Trophoblast cell (in vitro differentiated cells and primary cell): ENCODE results near the gene PIWIL4.

Source experiments
- DNase-seq, 2 donors: peaks; one replicate each; pipeline ENCODE4 v3.0.0-alpha.2; 2016
- H2AFZ ChIP-seq: 2 replicates; pipeline ENCODE4 v1.6.1; 2013; ENCODE audit warnings: low read length, moderate library complexity, mild to moderate bottlenecking; ENCODE audit not compliant: insufficient read depth, poor library complexity
- H2AK5ac ChIP-seq: 2 replicates; pipeline ENCODE4 v1.6.1; 2013; ENCODE audit warnings: mild to moderate bottlenecking, low read length
- H2BK120ac ChIP-seq: 2 replicates; pipeline ENCODE4 v1.6.1; 2013; ENCODE audit warnings: low read length, mild to moderate bottlenecking, moderate library complexity; ENCODE audit not compliant: insufficient read depth, poor library complexity
- H2BK12ac ChIP-seq: 2 replicates; pipeline ENCODE4 v1.6.1; 2013; ENCODE audit warnings: mild to moderate bottlenecking, low read length, moderate library complexity
- H2BK5ac ChIP-seq: 2 replicates; pipeline ENCODE4 v1.6.1; 2013; ENCODE audit warnings: low read length, low read depth, moderate library complexity, mild to moderate bottlenecking; ENCODE audit not compliant: poor library complexity
- H3K14ac ChIP-seq: 2 replicates; pipeline ENCODE4 v1.6.1; 2013; ENCODE audit warnings: mild to moderate bottlenecking, low read length
- H3K18ac ChIP-seq: 2 replicates; pipeline ENCODE4 v1.6.1; 2013; ENCODE audit warnings: mild to moderate bottlenecking, low read length
- H3K23ac ChIP-seq: 2 replicates; pipeline ENCODE4 v1.6.1; 2013; ENCODE audit warnings: low read length
- H3K27ac ChIP-seq: 2 replicates; pipeline ENCODE4 v1.5.1; 2013; ENCODE audit warnings: low read depth, mild to moderate bottlenecking, inconsistent platforms, low read length, moderate library complexity
- H3K27me3 ChIP-seq: 2 replicates; pipeline ENCODE4 v1.6.1; 2013; ENCODE audit warnings: inconsistent platforms, mild to moderate bottlenecking, low read length, moderate library complexity; ENCODE audit not compliant: insufficient read depth
- H3K36me3 ChIP-seq, 2 experiments: 1 replicate in 1 of 2; 2 replicates in 1 of 2; pipeline ENCODE4 v1.6.1; 2013; ENCODE audit warnings: low read length in 2 of 2, mild to moderate bottlenecking in 2 of 2, moderate library complexity in 1 of 2; ENCODE audit not compliant: insufficient read depth in 2 of 2, control insufficient read depth in 1 of 2
- H3K4ac ChIP-seq: 2 replicates; pipeline ENCODE4 v1.6.1; 2013; ENCODE audit warnings: low read depth, mild to moderate bottlenecking, low read length, moderate library complexity
- H3K4me1 ChIP-seq, 2 experiments: 1 replicate in 1 of 2; 2 replicates in 1 of 2; pipeline ENCODE4 v1.6.1; 2013; ENCODE audit warnings: low read length in 2 of 2, mild to moderate bottlenecking in 2 of 2, moderate library complexity in 1 of 2; ENCODE audit not compliant: insufficient read depth in 2 of 2, control insufficient read depth in 1 of 2
- H3K4me2 ChIP-seq: 2 replicates; pipeline ENCODE4 v1.6.1; 2013; ENCODE audit warnings: inconsistent platforms, mild to moderate bottlenecking, low read length, moderate library complexity
- H3K4me3 ChIP-seq: 2 replicates; pipeline ENCODE4 v1.5.1; 2013; ENCODE audit warnings: mild to moderate bottlenecking, low read depth, low read length, inconsistent platforms
- H3K79me1 ChIP-seq: one replicate; pipeline ENCODE4 v1.6.1; 2013; ENCODE audit warnings: low read length
- H3K79me2 ChIP-seq: 2 replicates; pipeline ENCODE4 v1.6.1; 2013; ENCODE audit warnings: low read length, mild to moderate bottlenecking; ENCODE audit not compliant: control insufficient read depth, insufficient read depth, poor library complexity
- H3K9ac ChIP-seq: 2 replicates; pipeline ENCODE4 v1.6.1; 2013; ENCODE audit warnings: mild to moderate bottlenecking, low read length
- H3K9me3 ChIP-seq: 2 replicates; pipeline ENCODE4 v1.6.1; 2013; ENCODE audit warnings: low read depth, mild to moderate bottlenecking, control low read depth, inconsistent platforms, low read length; ENCODE audit not compliant: insufficient read depth
- H4K12ac ChIP-seq: 2 replicates; pipeline ENCODE4 v1.6.1; 2013; ENCODE audit warnings: low read depth, mild to moderate bottlenecking, low read length, moderate library complexity
- H4K8ac ChIP-seq: 2 replicates; pipeline ENCODE4 v1.6.1; 2013; ENCODE audit warnings: low read depth, mild to moderate bottlenecking, low read length, moderate library complexity
- H4K91ac ChIP-seq: one replicate; pipeline ENCODE4 v1.6.1; 2013; ENCODE audit warnings: low read depth, mild to moderate bottlenecking, low read length, moderate library complexity
- WGBS: extraction: QIAGEN DNeasy Blood & Tissue Kit; methylation state at CpG from one replicate; pipeline ENCODE4 v1.1.7; 2013; ENCODE audit warnings: missing lambda C conversion rate; ENCODE audit not compliant: insufficient read length, insufficient coverage; ENCODE audit errors: extremely low coverage; 5-methylcytosine and 5-hydroxymethylcytosine counted together

The PIWIL4 gene

DNA sequence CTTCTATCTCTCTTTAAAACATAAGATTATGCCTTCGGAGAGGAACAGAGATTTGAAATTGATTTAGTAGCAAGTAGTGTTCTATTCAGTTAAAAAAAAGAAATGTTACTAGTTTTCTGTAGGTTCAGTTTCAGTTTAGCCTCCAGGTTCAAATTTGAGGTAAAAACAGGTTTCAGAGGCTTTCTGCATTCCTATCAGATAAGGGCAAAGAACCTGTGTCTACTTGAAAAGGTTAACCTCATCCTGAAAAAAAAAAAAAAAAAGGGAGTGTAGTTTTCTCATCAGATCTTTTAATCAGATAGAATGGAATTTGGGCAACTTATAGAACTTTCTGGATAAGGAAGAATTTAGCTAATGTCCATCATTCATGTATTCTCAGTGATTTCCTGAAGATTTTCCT is 42.8 kb upstream of the PIWIL4 start:
- no peak overlapping the region for H3K4ac ChIP-seq
- no peaks in the 10 kb centered on the region for H3K79me1 ChIP-seq
- H2BK5ac ChIP-seq, result no peak overlapping the region
- H3K36me3 ChIP-seq, result no peaks in the 10 kb centered on the region
- H3K27me3 ChIP-seq, result no peaks in the 10 kb centered on the region
- no peak overlapping the region for H2AK5ac ChIP-seq
- H3K14ac ChIP-seq, result no peak overlapping the region
- no peak overlapping the region for H3K4me3 ChIP-seq
- no peak overlapping the region for H3K4me2 ChIP-seq
- H2AFZ ChIP-seq, result no peak overlapping the region
- WGBS, result no CpG with 5 or more reads among the region's 1 CpG
- H3K4me1 ChIP-seq, result peaks cover 0 to 7% of the 10 kb centered on the region in 2 experiments
- H2BK12ac ChIP-seq, result no peak overlapping the region
- no peak overlapping the region for H2BK120ac ChIP-seq
- peak in 1 of 2 donors; percentile 33 for DNase-seq
- H4K12ac ChIP-seq, result no peak overlapping the region
- no peak overlapping the region for H4K91ac ChIP-seq
- H3K9me3 ChIP-seq, result no peaks in the 10 kb centered on the region
- H3K9ac ChIP-seq, result no peak overlapping the region
- no peaks in the 10 kb centered on the region for H3K79me2 ChIP-seq
- H4K8ac ChIP-seq, result no peak overlapping the region
- no peak overlapping the region for H3K27ac ChIP-seq
- no peak overlapping the region for H3K18ac ChIP-seq
- H3K23ac ChIP-seq, result no peak overlapping the region

DNA sequence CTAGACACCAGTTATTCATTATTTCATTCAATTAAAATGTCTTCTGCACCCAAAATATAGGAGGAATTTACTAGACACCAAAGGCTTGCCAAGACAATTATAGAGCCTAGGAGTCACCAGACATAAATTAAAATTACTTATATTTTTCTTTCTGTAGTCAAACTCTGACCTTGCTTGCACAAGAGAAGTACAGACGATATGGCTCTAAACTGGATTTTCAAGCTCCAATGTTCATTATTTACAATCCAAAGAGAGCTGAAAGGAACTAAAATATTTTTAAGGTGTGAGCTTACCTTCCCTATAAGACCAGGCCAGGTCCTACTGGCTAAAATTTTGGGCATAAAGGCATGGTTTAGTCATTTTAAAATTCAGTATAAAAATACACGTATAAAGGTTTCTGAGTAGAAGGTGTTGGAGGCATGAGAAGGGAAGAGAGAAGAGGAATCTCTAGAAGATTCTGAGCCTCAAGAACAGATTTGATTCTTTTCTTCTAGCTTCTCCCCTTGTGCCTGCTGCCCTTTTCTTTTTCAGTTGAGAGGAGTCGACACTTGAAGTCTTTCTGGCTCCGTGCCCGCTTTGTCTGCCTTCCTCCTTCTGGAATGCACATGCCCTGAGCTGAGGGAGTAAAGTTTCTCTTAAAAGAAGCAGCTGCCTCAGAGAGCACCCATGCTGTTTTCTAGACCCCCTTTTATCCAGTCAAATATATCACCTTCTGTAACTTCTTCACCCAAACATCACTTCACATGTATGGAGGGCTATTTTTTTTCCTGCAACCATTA is 41.4 kb upstream of the PIWIL4 start:
- no peaks in the 10 kb centered on the region for H3K79me2 ChIP-seq
- H2AFZ ChIP-seq, result no peak overlapping the region
- H3K27ac ChIP-seq, result no peak overlapping the region
- no peaks in the 10 kb centered on the region for H3K27me3 ChIP-seq
- WGBS, result no CpG with 5 or more reads among the region's 5 CpGs
- H3K18ac ChIP-seq, result no peak overlapping the region
- no peak overlapping the region for H2AK5ac ChIP-seq
- DNase-seq, result no peak
- H3K14ac ChIP-seq, result no peak overlapping the region
- no peak overlapping the region for H4K91ac ChIP-seq
- no peaks in the 10 kb centered on the region for H3K36me3 ChIP-seq
- no peak overlapping the region for H3K4ac ChIP-seq
- no peaks in the 10 kb centered on the region for H3K9me3 ChIP-seq
- no peak overlapping the region for H2BK120ac ChIP-seq
- H3K9ac ChIP-seq, result no peak overlapping the region
- H4K8ac ChIP-seq, result no peak overlapping the region
- no peak overlapping the region for H2BK12ac ChIP-seq
- H2BK5ac ChIP-seq, result no peak overlapping the region
- no peak overlapping the region for H4K12ac ChIP-seq
- H3K79me1 ChIP-seq, result no peaks in the 10 kb centered on the region
- peaks cover 0 to 7% of the 10 kb centered on the region in 2 experiments for H3K4me1 ChIP-seq
- no peak overlapping the region for H3K4me3 ChIP-seq
- H3K4me2 ChIP-seq, result no peak overlapping the region
- no peak overlapping the region for H3K23ac ChIP-seq

DNA sequence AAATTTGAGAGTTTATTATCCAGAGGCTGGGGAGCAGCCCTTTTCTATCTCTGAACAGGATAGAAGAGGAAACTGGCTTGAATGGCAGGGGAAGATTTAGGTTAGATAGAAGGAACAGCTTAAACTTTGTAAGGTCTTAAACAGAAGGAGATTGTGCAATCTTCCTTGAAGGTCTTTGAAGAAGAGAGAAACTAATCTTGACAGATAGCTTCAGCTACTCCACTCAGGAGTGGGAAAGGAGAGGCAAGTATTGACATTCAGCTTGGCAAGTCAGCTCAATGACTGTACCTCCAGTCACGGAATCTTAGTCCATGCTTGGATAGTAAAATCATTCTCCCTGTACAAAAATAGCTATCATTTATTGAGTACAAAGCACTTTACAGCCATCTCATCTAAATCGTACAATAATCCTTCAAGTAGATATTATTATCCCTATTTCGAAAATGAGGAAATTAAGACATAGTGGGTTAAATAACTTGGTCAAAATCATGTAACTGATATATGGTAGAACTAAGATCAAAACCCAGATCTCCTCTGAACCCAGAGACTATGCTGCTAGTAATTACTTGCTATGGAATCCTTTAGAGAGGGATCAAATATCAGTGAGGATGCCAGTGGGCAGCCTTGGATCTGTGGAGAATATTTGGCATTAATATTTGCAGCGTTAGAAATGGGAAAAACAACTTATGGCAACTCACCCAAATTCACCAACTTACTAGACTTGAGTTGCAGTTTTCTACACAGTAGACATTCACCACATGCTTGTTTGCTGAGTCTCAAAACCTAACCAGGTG is 40.3 kb upstream of the PIWIL4 start:
- Histone ChIP-seq H3K14ac (no peak overlapping the region), H4K12ac (no peak overlapping the region), H3K4me3 (no peak overlapping the region), H3K4me2 (no peak overlapping the region), H3K4ac (no peak overlapping the region), H2BK12ac (no peak overlapping the region), H3K4me1 (peaks cover 0 to 5% of the 10 kb centered on the region in 2 experiments), H4K91ac (no peak overlapping the region), H3K9ac (no peak overlapping the region), H3K9me3 (no peaks in the 10 kb centered on the region), H2BK120ac (no peak overlapping the region), H2BK5ac (no peak overlapping the region), H2AFZ (no peak overlapping the region), H2AK5ac (no peak overlapping the region), H4K8ac (no peak overlapping the region), H3K27ac (no peak overlapping the region), H3K79me2 (no peaks in the 10 kb centered on the region), H3K27me3 (no peaks in the 10 kb centered on the region), H3K79me1 (no peaks in the 10 kb centered on the region), H3K23ac (no peak overlapping the region), H3K18ac (no peak overlapping the region), H3K36me3 (no peaks in the 10 kb centered on the region)
- no CpG with 5 or more reads among the region's 4 CpGs for WGBS
- DNase-seq, result no peak

DNA sequence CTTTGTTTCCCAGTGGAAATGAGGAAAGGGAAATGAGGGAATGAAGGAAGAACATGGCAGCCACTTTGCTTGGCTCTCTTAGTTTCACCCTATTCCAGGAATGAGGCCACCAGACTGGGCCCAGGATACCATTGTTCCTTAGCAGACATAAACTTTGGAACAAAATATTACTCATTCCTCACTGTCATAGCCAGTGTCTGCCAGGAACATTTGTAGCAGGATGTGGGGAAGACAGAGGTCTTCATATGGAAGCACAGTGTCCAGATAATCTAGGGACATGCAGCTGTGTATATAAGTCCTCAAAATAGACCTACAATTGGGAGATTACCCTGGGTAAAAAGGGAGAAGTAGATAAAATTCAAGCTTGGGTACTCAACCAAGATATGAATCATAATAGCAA is 38.6 kb upstream of the PIWIL4 start:
- H3K4me2 ChIP-seq, result no peak overlapping the region
- no peak overlapping the region for H4K8ac ChIP-seq
- no peak overlapping the region for H3K4me3 ChIP-seq
- H3K79me2 ChIP-seq, result no peaks in the 10 kb centered on the region
- no peak overlapping the region for H4K12ac ChIP-seq
- no peaks in the 10 kb centered on the region for H3K9me3 ChIP-seq
- peaks cover 0 to 5% of the 10 kb centered on the region in 2 experiments for H3K4me1 ChIP-seq
- H2BK5ac ChIP-seq, result no peak overlapping the region
- no peak overlapping the region for H3K23ac ChIP-seq
- H3K27ac ChIP-seq, result no peak overlapping the region
- DNase-seq, result no peak
- H4K91ac ChIP-seq, result no peak overlapping the region
- no peak overlapping the region for H2AK5ac ChIP-seq
- no peak overlapping the region for H3K4ac ChIP-seq
- H3K14ac ChIP-seq, result no peak overlapping the region
- H2AFZ ChIP-seq, result no peak overlapping the region
- H3K9ac ChIP-seq, result no peak overlapping the region
- H2BK120ac ChIP-seq, result no peak overlapping the region
- H3K27me3 ChIP-seq, result no peaks in the 10 kb centered on the region
- H3K18ac ChIP-seq, result no peak overlapping the region
- H2BK12ac ChIP-seq, result no peak overlapping the region
- no peaks in the 10 kb centered on the region for H3K79me1 ChIP-seq
- no peaks in the 10 kb centered on the region for H3K36me3 ChIP-seq
